GM11168 (cell line): ENCODE data around the gene RABEP1.
"Not testable (repeated sequence)": the region's sequence is repeated elsewhere in the genome, so short reads cannot be mapped to it uniquely, and the experiment has no call there.

ENCODE experiments used
- in situ Hi-C: fragments of 300-500 bp; cut with MboI; formaldehyde crosslinking; loops from one replicate; pipeline ENCODE4 v1.12.0; 2022; ENCODE audit warnings: low sequenced_read_pairs; ENCODE audit not compliant: unreplicated experiment

RABEP1 gene

DNA sequence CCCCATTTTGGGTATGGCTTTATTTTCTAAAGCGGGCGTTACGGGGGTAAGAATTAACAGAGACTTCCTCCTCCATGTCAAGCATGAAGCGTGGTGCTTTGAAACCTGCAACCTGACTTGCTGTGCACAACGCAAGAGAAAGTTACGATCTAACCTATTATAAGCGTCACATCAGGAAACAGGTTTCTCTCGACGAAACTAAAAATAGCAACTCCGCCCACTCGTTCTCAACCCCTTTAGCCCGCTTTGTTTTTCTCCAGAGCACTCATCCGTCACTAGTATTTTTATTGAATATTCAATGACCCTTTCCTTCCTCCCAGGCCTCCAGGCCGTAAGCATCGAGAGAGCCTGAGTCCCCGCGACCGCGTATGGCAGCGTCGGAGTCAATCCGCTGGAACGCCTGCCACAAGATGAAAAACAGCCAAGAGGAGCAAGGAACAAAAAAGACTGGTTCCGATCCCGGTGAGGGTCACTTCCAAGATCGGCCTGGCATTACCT is 136.8 kb downstream of the RABEP1 start:
- in situ Hi-C loops, result no loop called here

DNA sequence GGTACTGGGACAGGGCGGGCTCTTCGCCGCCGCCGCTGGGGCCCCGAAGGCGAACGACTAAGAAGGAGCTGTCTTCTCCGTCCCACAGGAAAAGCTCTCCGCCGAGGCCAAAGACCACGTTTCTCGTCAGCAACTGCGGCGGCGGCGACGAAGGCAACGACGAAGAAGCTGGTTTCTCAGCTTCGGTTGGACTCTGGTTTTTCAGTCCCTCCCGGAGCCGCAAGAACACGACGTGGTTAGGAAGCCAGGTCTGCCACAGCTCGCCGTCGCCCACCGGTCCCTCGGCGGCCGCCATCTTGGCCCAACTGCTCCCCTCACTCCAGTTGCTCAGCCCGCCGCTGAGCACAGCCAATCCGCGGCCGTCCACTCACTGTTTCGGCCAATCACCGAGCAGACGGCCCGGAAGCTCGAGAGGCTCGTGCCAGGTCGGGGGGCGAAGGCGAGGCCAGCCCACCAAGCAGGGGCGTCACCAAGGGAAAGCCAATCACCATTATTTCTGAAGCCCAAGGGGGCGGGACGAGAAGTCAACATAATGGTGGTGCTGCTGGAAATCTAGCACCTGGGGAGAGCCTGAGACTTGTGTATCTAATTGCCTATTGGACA is 137.4 kb downstream of the RABEP1 start, which contains the start of gene NUP88:
TSS of gene NUP88 (minus strand) at position 307 of the 603 bp plus-strand sequence. CDS start at position 295, 12 bp downstream.
- in situ Hi-C loops, result no loop called here

DNA sequence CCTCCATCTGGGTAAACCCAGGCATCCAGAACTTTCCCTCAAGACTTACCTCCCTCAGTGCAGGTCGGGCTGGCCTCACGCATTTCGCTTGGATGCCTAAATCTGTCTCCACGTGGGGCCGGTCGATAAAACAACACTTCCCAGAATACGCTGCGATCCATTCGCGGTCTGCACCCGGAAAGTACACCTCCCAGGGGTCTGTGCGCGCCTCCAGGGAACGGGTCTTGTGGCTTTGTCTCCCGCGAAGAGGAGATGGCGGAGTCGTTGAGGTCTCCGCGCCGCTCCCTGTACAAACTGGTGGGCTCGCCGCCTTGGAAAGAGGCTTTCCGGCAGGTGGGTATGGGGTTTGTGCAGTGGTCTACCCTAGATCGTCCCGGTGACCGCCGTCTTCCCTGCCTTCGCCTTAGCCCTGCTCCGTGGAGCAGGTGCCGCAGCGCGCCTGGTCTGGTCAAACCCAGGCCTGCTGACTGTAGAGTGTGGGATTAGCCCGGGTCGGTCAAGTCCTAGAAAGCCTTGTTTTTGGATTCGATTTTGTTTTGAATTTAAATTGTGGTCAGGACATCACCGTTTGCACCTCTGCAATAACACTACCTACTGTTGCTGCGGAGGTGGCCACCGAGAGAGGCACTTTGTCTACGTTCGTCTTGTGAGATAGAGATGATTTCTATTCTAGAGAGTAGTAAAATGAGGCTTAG is 138.0 kb downstream of the RABEP1 start, which contains the start of gene RPAIN:
TSS of gene RPAIN (plus strand) at position 224 of the 695 bp plus-strand sequence. CDS start at position 253, 29 bp downstream.
- in situ Hi-C loops, result loop anchor here (10.0 kb wide), 1 partner anchor 175 kb away; no protein-coding TSS in a partner anchor

DNA sequence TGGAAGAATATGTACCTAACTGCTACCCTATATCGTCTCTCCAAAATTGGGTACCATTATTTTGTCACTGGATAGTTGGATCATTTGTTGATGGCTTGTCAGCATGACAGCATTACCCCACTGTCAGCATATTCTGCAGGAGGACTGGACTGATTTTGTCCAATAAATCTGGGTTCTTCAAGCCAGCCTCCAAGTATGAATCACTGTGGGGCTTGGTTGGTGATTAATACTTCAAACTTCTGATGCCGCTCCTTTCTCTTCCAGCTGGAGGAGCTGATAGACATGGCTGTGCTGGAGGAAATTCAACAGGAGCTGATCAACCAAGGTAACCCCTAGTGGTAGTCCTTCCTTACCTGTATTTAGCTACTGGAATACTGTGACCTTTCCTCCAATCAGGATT is 140.4 kb downstream of the RABEP1 start:
- in situ Hi-C loops, result loop anchor here (10.0 kb wide), 1 partner anchor 178 kb away; no protein-coding TSS in a partner anchor

DNA sequence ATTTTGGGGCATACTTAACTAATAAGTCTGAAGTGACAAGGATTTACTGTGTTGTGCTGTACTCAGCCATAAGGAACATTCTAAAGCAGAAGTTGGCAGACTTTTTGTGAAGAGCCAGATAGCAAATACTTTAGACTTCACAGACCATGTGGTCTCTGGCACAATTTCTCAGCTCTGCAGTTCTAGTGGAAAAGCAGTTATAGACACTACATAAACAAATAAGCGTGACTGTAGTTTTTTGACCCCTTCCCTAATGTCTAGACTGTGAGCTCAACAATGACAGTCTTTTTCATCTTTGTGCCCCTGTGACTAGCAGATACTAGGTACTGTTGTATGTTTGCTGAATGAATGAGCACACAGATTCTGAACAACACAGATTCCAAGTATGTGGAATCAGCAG is 142.8 kb downstream of the RABEP1 start:
- in situ Hi-C loops, result loop anchor here (10.0 kb wide), 1 partner anchor 180 kb away; no protein-coding TSS in a partner anchor

DNA sequence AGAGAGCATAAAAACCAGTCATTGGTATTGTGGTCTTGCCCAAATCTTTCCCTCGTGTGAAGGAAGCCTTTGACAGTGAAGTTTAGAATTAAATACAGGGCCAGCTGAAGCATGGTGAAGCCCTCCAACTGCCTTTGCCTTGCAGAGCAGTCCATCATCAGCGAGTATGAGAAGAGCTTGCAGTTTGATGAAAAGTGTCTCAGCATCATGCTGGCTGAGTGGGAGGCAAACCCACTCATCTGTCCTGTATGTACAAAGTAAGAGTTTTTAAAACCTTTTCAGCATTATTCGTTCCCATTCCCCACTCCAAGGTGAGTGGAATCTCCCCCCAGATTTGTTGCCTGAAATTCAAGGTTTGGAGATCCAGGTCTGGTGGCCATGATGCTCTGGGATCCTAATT is 143.7 kb downstream of the RABEP1 start:
- in situ Hi-C loops, result loop anchor here (10.0 kb wide), 1 partner anchor 181 kb away; no protein-coding TSS in a partner anchor

DNA sequence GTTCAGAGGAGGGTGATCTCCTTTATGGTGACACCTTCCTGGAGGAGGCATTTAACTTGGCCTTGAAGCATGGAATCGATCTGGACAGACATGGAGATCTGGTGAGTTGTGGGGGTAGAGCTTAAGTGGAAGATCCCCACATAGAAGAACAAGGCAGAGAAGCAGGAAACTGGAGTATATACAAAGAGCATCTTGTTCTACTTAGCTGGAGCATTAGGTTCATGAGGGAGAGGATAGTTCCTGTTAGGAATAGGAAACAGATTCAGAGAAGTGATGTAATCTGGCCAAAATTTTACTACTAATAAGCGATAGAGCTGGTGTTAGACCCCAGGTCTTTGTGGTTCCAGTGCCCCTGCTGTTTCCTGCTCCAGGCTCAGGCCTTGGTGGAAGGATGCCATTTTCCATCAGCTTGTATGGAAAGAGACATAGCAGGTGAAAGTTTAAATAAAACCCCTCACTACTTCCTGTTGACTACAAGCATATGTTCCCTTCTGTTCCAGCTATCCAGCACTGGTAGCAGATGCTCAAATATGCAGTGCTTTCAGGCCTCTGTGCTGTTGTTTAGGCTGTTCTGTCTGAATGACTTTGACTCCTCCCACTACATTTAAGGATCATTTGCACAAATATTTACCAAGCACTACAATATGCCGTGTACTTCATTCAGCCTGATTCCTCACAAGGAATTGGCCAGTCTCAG is 147.3 kb downstream of the RABEP1 start:
- in situ Hi-C loops, result loop anchor here (10.0 kb wide), 1 partner anchor 185 kb away; no protein-coding TSS in a partner anchor

DNA sequence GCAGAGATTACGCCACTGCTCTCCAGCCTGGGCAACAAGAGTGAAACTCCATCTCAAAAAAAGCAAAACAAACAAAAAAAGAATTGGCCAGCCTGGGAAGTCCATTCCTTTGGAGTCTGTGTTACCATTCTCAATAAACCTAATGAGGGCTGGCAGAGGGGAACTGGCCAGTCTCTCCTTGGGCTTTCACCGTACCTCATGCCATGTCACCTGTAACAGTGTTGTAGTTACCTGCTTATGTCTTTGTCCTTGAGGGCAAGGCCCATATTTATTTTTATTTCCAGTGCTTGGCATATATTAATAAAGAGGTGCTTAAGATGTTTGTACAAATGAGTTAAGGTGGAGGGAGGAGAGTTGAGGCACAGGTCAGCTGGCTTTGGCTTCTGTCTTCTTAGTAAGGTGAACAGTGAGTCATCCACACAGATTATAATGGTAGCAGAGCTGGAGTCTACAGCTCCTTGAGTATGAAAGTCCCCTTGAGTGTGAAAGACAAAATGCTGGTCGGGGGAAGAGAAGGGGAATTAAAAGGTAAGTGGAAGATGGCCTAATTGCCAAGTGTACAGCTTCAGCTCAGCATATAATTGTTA is 148.4 kb downstream of the RABEP1 start:
- in situ Hi-C loops, result no loop called here

DNA sequence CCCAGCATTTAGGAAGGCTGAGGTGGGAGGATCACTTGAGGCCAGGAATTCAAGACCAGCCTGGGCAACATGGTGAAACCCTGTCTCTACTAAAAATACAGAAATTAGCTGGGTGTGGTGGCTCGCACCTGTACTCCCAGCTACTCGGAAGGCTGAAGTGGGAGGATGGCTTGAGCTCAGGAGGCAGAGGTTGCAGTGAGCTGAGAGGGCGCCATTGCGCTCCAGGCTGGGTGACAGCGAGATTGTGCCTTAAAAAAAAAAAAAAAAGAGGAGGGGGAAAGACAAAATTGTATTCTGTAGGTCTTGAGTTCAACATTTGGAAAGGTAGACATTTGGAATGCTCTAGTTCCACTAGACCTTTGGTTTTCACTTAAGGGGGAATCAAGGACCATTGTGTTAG is 149.2 kb downstream of the RABEP1 start:
- in situ Hi-C loops, result not testable (repeated sequence)

DNA sequence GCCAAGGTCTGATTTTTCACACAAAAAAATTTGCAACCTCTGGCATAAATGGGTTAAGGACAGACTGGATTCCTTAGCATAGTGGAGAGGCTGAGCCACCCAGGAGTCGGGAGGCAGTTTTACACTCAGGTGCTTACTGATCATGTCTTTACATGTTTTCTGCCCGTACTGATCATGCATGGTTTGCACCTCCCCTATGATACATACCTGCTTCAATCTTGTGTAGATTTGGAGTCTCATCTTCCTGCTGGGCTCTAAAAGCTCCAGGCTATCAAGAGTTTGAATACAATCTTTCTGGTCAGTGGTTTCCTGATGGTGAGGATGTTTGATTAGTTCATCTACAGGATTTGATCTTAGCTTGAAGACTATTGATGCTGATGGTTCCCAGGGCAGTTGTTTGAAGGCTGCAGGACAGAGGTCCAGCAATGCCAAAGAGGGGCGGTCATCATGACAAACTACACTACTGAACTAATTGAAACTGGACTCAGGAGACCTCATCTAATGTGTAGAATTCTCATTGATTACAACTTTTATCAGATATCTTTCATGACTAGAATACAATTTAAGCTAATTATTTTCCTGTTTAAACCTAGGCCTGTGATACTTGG is 150.0 kb downstream of the RABEP1 start:
- in situ Hi-C loops, result no loop called here

DNA sequence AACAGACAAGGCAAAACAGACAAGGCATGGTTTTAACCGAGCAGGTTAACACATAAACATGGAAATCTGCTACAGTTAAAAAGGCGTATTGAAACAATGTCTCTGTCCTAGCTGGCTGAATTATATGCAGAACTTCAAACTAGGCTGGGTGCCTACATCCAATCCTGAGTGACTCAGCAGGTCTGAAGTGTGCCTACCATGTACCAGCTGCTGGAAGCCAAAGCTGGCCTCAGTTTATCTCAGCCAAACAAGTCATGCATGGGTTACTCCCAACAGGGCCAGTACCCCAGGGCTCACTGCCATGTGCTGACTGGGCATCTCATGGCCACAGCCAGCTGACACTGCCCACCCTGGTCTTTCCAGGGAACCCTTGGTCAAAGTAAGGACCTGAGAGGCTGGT is 152.9 kb downstream of the RABEP1 start:
- in situ Hi-C loops, result no loop called here
